K562 (cell line): Measurements from ENCODE around the gene VDR. TPM values are rescaled to one million over a fixed set of nuclear protein-coding genes. Genes with fewer than 3 reads are reported as not detected.

Experiments
- ATAC-seq: fragments of 200-7000 bp; cut with Tn5 transposase; 3 replicates; pipeline ENCODE4 v1.9.1; 2020; ENCODE audit warnings: moderate library complexity
- BruUV-seq: library from RNA; stranded (reverse); fragments of 400-500 nt; replicated peaks from 2 replicates; lab custom pipeline; 2021; lab: Mats Ljungman, UMichigan
- CTCF ChIA-PET: fragments of 300-600 bp; formaldehyde crosslinking; extraction: SDS; loops from one replicate; lab custom pipeline; 2021; ENCODE audit warnings: low intra/inter-chr PET ratio; lab: Yijun Ruan, JAX
- POLR2A ChIA-PET: fragments of 300-600, 350-650 bp; sonication (Branson Sonifier 250); formaldehyde crosslinking; extraction: SDS; loops from one replicate; lab custom pipeline; 2021; ENCODE audit warnings: antibody characterized with exemption, inconsistent platforms; lab: Yijun Ruan, JAX
- DNase-seq, 4 experiments: peaks; one replicate each; pipeline versions ENCODE4 v3.0.0 to v3.0.0-alpha.2; 2011 to 2018; ENCODE audit warnings: low spot score in 3 of 4, mixed read lengths in 3 of 4; ENCODE audit errors: extremely low read depth in 1 of 4
- FAIRE-seq: peaks from 2 replicates; lab custom pipeline; 2011; peaks lifted over from hg19 to GRCh38; lab: Jason Lieb, UNC
- H2AFZ ChIP-seq: 2 replicates; pipeline ENCODE4 v1.6.0; 2011; ENCODE audit warnings: low read depth, low read length, control low read depth, inconsistent platforms
- H3K27ac ChIP-seq: fragments of 200-600 bp; 3 replicates; pipeline ENCODE4 v1.8.0; 2011; ENCODE audit warnings: low read depth, mild to moderate bottlenecking, control low read depth, inconsistent platforms, low read length, moderate library complexity, mixed read lengths; ENCODE audit errors: extremely low read depth
- H3K27me3 ChIP-seq, 2 experiments: fragments of 300-600 bp in 1 of 2; 2 replicates in 1 of 2; 3 replicates in 1 of 2; pipeline versions ENCODE4 v1.6.0 to v1.8.0; 2011; ENCODE audit warnings: inconsistent platforms in 2 of 2, low read length in 2 of 2, mild to moderate bottlenecking in 1 of 2, mixed read lengths in 1 of 2, moderate library complexity in 1 of 2; ENCODE audit not compliant: control insufficient read depth in 2 of 2, insufficient read depth in 2 of 2
- H3K36me3 ChIP-seq: fragments of 300-600 bp; 3 replicates; pipeline ENCODE4 v1.8.0; 2011; ENCODE audit warnings: mild to moderate bottlenecking, low read length, inconsistent platforms; ENCODE audit not compliant: control insufficient read depth, insufficient read depth
- H3K4me1 ChIP-seq, 2 experiments: fragments of 200-600 bp in 1 of 2; replicated peaks in 1 of 2; 2 replicates in 1 of 2; 3 replicates in 1 of 2; pipeline versions ENCODE4 v1.5.1 to v1.8.0; 2011; ENCODE audit warnings: inconsistent platforms in 2 of 2, low read length in 2 of 2, mild to moderate bottlenecking in 1 of 2, mixed read lengths in 1 of 2, moderate library complexity in 1 of 2; ENCODE audit not compliant: control insufficient read depth in 2 of 2, insufficient read depth in 2 of 2
- H3K4me2 ChIP-seq: 2 replicates; pipeline ENCODE4 v1.6.1; 2011; ENCODE audit warnings: low read length, control low read depth, inconsistent platforms, mixed read lengths; ENCODE audit not compliant: insufficient read depth
- H3K4me3 ChIP-seq: fragments of 200-600 bp; sonication (generic), shearing (Covaris generic); 2 replicates; pipeline ENCODE4 v1.5.1; 2016; ENCODE audit warnings: control low read depth, inconsistent platforms
- H3K79me2 ChIP-seq: fragments of 200-600 bp; 3 replicates; pipeline ENCODE4 v1.8.0; 2011; ENCODE audit warnings: low read length, inconsistent platforms; ENCODE audit not compliant: control insufficient read depth, insufficient read depth
- H3K9ac ChIP-seq, 2 experiments: 2 replicates each; pipeline versions ENCODE4 v1.6.0 to v1.6.1; 2011; ENCODE audit warnings: low read depth in 2 of 2, low read length in 2 of 2, control low read depth in 1 of 2, inconsistent platforms in 1 of 2, mild to moderate bottlenecking in 1 of 2, mixed read lengths in 1 of 2; ENCODE audit not compliant: insufficient read depth in 1 of 2
- H3K9me1 ChIP-seq: one replicate; pipeline ENCODE4 v1.6.0; 2011; ENCODE audit warnings: inconsistent platforms, mild to moderate bottlenecking, low read length, moderate library complexity; ENCODE audit not compliant: control insufficient read depth, insufficient read depth
- H3K9me3 ChIP-seq: replicated peaks from 2 replicates; pipeline ENCODE4 v1.5.1; 2011; ENCODE audit warnings: low read depth, low read length, inconsistent platforms; ENCODE audit not compliant: control insufficient read depth, insufficient read depth
- H4K20me1 ChIP-seq: replicated peaks from 2 replicates; pipeline ENCODE4 v1.6.1; 2011; ENCODE audit warnings: low read length, inconsistent platforms, mixed read lengths; ENCODE audit not compliant: control insufficient read depth, insufficient read depth
- CTCFL ChIP-seq: IDR thresholded peaks from 2 replicates; pipeline ENCODE4 v1.6.1; 2011; ENCODE audit warnings: borderline replicate concordance, low read depth, mild to moderate bottlenecking, moderate library complexity, low read length; ENCODE audit not compliant: insufficient read depth, poor library complexity, severe bottlenecking
- USF2 ChIP-seq: sonication (generic); formaldehyde crosslinking; IDR thresholded peaks from 2 replicates; pipeline ENCODE4 v1.5.0; 2020; ENCODE audit warnings: missing genetic modification reagents
- WGBS: fragments of 100-300 bp; shearing (Covaris generic); methylation state at CpG from one replicate; pipeline ENCODE4 v1.1.6; 2016; ENCODE audit warnings: low coverage, mixed read lengths; ENCODE audit not compliant: insufficient coverage; ENCODE audit errors: missing lambda C conversion rate; 5-methylcytosine and 5-hydroxymethylcytosine counted together
- in situ Hi-C: fragments of 300-500 bp; cut with MboI; formaldehyde crosslinking; loops from 4 replicates; pipeline ENCODE4 v1.15.0; 2018; ENCODE audit warnings: inconsistent platforms, mixed read lengths
- intact Hi-C: fragments of 100-400 bp; cut with micrococcal nuclease; formaldehyde crosslinking; loops from 2 replicates; pipeline ENCODE4 v1.14.2; 2022
- polyA plus RNA-seq, 8 experiments: library from polyadenylated mRNA; depleted of rRNA in 4 of 8; stranded (reverse) in 5 of 8; unstranded in 3 of 8; fragments of >200 nt; fragmentation: Nextera tagmentation in 2 of 8; fragmentation: Illumina TruSeq in 1 of 8; extraction: Ambion mirVana in 2 of 8; extraction: Trizol in 1 of 8; gene quantifications; 2 replicates each; pipeline versions ENCODE4 v1.2.1 to v1.2.3, GENCODE V29; 2011 to 2014; ENCODE audit warnings: inconsistent platforms in 1 of 8, missing spikeins in 1 of 8
- total RNA-seq, 7 experiments: library from RNA; depleted of rRNA in 6 of 7; stranded (reverse); fragments of >200 nt in 6 of 7; fragmentation: Illumina TruSeq in 2 of 7; extraction: Trizol in 2 of 7; gene quantifications; 2 replicates each; pipeline versions ENCODE4 v1.2.1 to v1.2.3, GENCODE V29; 2011 to 2021; ENCODE audit warnings: low replicate concordance in 1 of 7

The VDR gene
- total and polyA plus RNA-seq, 9 of the 15 experiments (the other 6 are each of a cell fraction or from before 2014, with no cell fraction given), result 0.61 to 4.8 (median 2.0) TPM

GRCh38 chr12:47822401-47822800, 82.4 kb downstream of the VDR start:
- Histone ChIP-seq H3K9ac (no peak overlapping the region), H3K36me3 (peaks cover 12% of the 10 kb centered on the region), H2AFZ (peak overlapping the region; percentile 65; the same call in 1 of the 2 replicates), H3K79me2 (peaks cover 31% of the 10 kb centered on the region), H3K4me1 (peaks cover 34 to 41% of the 10 kb centered on the region in 2 experiments), H3K9me3 (no peaks in the 10 kb centered on the region), H3K4me2 (no peak overlapping the region), H4K20me1 (no peaks in the 10 kb centered on the region), H3K9me1 (no peaks in the 10 kb centered on the region), H3K27ac (no peak overlapping the region), H3K4me3 (no peak overlapping the region), H3K27me3 (no peaks in the 10 kb centered on the region)
- POLR2A ChIA-PET, result interaction anchor here (0.7 to 1.7 kb wide), 4 partner anchors 9 to 86 kb away, joined by 3 to 10 read pairs (median 4); no protein-coding TSS in a partner anchor
- DNase-seq, result no peak
- 54% methylated on average over 2 of the region's 2 CpGs for WGBS
- no TSS peak for BruUV-seq
- intact Hi-C loops (no loop called here), in situ Hi-C loops (no loop called here)
- CTCF ChIA-PET, result no interaction called here
- peak; percentile 10; the same call in 1 of the 2 replicates for TF ChIP-seq USF2
- no peak for TF ChIP-seq CTCFL
- no peak for ATAC-seq
- no peak for FAIRE-seq
